IMR-90 (cell line): Measurements from ENCODE around the gene CYP24A1.

Experiments used
- FOS ChIP-seq: fragments of 150-350 bp; IDR thresholded peaks from 2 replicates; pipeline ENCODE4 v1.6.1; 2016; ENCODE audit warnings: low read depth, low read length
- POLR2A ChIP-seq: IDR thresholded peaks from 2 replicates; pipeline ENCODE4 v1.6.1; 2012; ENCODE audit warnings: mild to moderate bottlenecking, low read depth, low read length
- RAD21 ChIP-seq: IDR thresholded peaks from 2 replicates; pipeline ENCODE4 v1.6.1; 2012; ENCODE audit warnings: low read length, improper control_type of control experiment
- TF ChIP-seq, protein P1 (sequence below): conservative IDR thresholded peaks from 2 replicates; pipeline ENCODE4 v1.5.1; 2012; ENCODE audit warnings: mild to moderate bottlenecking, low read depth, low read length, improper control_type of control experiment

DNA sequence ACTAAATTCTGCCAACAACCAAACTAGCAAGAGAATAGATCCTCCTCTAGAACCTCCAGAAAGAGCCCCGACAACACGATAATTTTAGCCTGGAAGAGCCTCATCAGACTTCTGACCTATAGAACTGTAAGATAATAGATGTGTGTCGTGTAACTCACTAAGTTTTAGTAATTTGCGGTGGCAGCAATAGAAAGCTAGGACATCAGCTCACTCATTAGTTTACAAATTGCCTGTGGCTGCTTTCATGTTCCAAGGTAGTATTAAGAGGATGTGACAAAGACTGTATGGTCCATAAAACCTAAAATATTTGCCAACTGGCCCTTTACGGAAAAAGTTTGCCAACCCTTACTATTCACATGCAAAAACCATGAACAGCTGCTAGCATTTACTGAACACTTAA lies 17.3 kb downstream of the CYP24A1 start:
- TF ChIP-seq, protein P1, sequence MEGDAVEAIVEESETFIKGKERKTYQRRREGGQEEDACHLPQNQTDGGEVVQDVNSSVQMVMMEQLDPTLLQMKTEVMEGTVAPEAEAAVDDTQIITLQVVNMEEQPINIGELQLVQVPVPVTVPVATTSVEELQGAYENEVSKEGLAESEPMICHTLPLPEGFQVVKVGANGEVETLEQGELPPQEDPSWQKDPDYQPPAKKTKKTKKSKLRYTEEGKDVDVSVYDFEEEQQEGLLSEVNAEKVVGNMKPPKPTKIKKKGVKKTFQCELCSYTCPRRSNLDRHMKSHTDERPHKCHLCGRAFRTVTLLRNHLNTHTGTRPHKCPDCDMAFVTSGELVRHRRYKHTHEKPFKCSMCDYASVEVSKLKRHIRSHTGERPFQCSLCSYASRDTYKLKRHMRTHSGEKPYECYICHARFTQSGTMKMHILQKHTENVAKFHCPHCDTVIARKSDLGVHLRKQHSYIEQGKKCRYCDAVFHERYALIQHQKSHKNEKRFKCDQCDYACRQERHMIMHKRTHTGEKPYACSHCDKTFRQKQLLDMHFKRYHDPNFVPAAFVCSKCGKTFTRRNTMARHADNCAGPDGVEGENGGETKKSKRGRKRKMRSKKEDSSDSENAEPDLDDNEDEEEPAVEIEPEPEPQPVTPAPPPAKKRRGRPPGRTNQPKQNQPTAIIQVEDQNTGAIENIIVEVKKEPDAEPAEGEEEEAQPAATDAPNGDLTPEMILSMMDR: no peak
- TF ChIP-seq RAD21 (no peak), POLR2A (no peak), FOS (no peak)
